GM23338 (cell line): ENCODE data around the gene MXRA7. TPM values are rescaled to one million over a fixed set of nuclear protein-coding genes. Genes with fewer than 3 reads are reported as not detected.

Experiments used
- EZH2phosphoT487 ChIP-seq: fragments of 200-600 bp; sonication (generic); IDR thresholded peaks from one replicate; pipeline ENCODE4 v1.8.1; 2018; ENCODE audit warnings: antibody characterized with exemption; ENCODE audit not compliant: unreplicated experiment
- JUNB ChIP-seq: IDR thresholded peaks from one replicate; pipeline ENCODE4 v1.6.1; 2016; ENCODE audit warnings: antibody characterized with exemption; ENCODE audit not compliant: unreplicated experiment
- REST ChIP-seq: IDR thresholded peaks from one replicate; pipeline ENCODE4 v1.6.1; 2018; ENCODE audit warnings: antibody characterized with exemption; ENCODE audit not compliant: unreplicated experiment
- STAT1 ChIP-seq: IDR thresholded peaks from one replicate; pipeline ENCODE4 v1.6.1; 2016; ENCODE audit warnings: antibody characterized with exemption; ENCODE audit not compliant: unreplicated experiment
- polyA plus RNA-seq: library from polyadenylated mRNA; unstranded; fragments of >200 nt; fragmentation: Nextera tagmentation; extraction: Ambion mirVana; gene quantifications from 2 replicates; pipeline ENCODE4 v1.2.1, GENCODE V29; 2016
- total RNA-seq: library from RNA; depleted of rRNA; stranded (reverse); fragments of >200 nt; shearing (Covaris generic); gene quantifications from 2 replicates; pipeline ENCODE4 v1.2.3, GENCODE V29; 2014
- TF ChIP-seq, protein P1 (sequence below): fragments of 250-450 bp; sonication (Bioruptor Pico); IDR thresholded peaks from 2 replicates; pipeline ENCODE4 v1.5.0; 2020; ENCODE audit warnings: mild to moderate bottlenecking, moderate library complexity
- TF ChIP-seq, protein P2 (sequence below), 2 experiments: fragments of 200-600 bp in 1 of 2; sonication (generic) in 1 of 2; conservative IDR thresholded peaks; 2 replicates each; pipeline versions ENCODE4 v1.5.1 to v1.6.1; 2016 to 2017; ENCODE audit warnings: antibody characterized with exemption in 2 of 2, low read depth in 2 of 2, mild to moderate bottlenecking in 2 of 2, moderate library complexity in 1 of 2

MXRA7 gene
- total and polyA plus RNA-seq, 2 experiments from 2014 or later, result 12.1 to 46.6 TPM

- TF ChIP-seq, protein P1, sequence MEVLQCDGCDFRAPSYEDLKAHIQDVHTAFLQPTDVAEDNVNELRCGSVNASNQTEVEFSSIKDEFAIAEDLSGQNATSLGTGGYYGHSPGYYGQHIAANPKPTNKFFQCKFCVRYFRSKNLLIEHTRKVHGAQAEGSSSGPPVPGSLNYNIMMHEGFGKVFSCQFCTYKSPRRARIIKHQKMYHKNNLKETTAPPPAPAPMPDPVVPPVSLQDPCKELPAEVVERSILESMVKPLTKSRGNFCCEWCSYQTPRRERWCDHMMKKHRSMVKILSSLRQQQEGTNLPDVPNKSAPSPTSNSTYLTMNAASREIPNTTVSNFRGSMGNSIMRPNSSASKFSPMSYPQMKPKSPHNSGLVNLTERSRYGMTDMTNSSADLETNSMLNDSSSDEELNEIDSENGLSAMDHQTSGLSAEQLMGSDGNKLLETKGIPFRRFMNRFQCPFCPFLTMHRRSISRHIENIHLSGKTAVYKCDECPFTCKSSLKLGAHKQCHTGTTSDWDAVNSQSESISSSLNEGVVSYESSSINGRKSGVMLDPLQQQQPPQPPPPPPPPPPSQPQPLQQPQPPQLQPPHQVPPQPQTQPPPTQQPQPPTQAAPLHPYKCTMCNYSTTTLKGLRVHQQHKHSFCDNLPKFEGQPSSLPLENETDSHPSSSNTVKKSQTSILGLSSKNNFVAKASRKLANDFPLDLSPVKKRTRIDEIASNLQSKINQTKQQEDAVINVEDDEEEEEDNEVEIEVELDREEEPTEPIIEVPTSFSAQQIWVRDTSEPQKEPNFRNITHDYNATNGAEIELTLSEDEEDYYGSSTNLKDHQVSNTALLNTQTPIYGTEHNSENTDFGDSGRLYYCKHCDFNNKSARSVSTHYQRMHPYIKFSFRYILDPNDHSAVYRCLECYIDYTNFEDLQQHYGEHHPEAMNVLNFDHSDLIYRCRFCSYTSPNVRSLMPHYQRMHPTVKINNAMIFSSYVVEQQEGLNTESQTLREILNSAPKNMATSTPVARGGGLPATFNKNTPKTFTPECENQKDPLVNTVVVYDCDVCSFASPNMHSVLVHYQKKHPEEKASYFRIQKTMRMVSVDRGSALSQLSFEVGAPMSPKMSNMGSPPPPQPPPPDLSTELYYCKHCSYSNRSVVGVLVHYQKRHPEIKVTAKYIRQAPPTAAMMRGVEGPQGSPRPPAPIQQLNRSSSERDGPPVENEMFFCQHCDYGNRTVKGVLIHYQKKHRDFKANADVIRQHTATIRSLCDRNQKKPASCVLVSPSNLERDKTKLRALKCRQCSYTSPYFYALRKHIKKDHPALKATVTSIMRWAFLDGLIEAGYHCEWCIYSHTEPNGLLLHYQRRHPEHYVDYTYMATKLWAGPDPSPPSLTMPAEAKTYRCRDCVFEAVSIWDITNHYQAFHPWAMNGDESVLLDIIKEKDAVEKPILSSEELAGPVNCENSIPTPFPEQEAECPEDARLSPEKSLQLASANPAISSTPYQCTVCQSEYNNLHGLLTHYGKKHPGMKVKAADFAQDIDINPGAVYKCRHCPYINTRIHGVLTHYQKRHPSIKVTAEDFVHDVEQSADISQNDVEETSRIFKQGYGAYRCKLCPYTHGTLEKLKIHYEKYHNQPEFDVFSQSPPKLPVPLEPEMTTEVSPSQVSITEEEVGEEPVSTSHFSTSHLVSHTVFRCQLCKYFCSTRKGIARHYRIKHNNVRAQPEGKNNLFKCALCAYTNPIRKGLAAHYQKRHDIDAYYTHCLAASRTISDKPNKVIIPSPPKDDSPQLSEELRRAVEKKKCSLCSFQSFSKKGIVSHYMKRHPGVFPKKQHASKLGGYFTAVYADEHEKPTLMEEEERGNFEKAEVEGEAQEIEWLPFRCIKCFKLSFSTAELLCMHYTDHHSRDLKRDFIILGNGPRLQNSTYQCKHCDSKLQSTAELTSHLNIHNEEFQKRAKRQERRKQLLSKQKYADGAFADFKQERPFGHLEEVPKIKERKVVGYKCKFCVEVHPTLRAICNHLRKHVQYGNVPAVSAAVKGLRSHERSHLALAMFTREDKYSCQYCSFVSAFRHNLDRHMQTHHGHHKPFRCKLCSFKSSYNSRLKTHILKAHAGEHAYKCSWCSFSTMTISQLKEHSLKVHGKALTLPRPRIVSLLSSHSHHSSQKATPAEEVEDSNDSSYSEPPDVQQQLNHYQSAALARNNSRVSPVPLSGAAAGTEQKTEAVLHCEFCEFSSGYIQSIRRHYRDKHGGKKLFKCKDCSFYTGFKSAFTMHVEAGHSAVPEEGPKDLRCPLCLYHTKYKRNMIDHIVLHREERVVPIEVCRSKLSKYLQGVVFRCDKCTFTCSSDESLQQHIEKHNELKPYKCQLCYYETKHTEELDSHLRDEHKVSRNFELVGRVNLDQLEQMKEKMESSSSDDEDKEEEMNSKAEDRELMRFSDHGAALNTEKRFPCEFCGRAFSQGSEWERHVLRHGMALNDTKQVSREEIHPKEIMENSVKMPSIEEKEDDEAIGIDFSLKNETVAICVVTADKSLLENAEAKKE (CRISPR knock-in tag), result no peak
- TF ChIP-seq STAT1 (no peak), EZH2phosphoT487 (no peak), REST (no peak), JUNB (no peak)
- TF ChIP-seq, protein P2, sequence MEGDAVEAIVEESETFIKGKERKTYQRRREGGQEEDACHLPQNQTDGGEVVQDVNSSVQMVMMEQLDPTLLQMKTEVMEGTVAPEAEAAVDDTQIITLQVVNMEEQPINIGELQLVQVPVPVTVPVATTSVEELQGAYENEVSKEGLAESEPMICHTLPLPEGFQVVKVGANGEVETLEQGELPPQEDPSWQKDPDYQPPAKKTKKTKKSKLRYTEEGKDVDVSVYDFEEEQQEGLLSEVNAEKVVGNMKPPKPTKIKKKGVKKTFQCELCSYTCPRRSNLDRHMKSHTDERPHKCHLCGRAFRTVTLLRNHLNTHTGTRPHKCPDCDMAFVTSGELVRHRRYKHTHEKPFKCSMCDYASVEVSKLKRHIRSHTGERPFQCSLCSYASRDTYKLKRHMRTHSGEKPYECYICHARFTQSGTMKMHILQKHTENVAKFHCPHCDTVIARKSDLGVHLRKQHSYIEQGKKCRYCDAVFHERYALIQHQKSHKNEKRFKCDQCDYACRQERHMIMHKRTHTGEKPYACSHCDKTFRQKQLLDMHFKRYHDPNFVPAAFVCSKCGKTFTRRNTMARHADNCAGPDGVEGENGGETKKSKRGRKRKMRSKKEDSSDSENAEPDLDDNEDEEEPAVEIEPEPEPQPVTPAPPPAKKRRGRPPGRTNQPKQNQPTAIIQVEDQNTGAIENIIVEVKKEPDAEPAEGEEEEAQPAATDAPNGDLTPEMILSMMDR (conservative IDR thresholded peaks at IDR 0.05; ENCODE audit: low read depth in 2 of 2), result no peak
These were observed 31.5 kb downstream of the MXRA7 start (continued) for GRCh38 chr17:76679239-76679638.
